D721Med (cell line): Measurements from ENCODE around the gene ATP6V0B.

Experiments
- DNase-seq: peaks from one replicate; pipeline ENCODE4 v3.0.0; 2011; ENCODE audit warnings: low spot score; ENCODE audit not compliant: insufficient read length
- FAIRE-seq: peaks from 2 replicates; lab custom pipeline; 2011; peaks lifted over from hg19 to GRCh38; lab: Jason Lieb, UNC
- TF ChIP-seq, protein P1 (sequence below): IDR thresholded peaks from 2 replicates; pipeline ENCODE4 v1.5.1; 2012; ENCODE audit warnings: mild to moderate bottlenecking, control low read depth; ENCODE audit not compliant: insufficient read depth; ENCODE audit errors: missing control alignments

Gene ATP6V0B

DNA sequence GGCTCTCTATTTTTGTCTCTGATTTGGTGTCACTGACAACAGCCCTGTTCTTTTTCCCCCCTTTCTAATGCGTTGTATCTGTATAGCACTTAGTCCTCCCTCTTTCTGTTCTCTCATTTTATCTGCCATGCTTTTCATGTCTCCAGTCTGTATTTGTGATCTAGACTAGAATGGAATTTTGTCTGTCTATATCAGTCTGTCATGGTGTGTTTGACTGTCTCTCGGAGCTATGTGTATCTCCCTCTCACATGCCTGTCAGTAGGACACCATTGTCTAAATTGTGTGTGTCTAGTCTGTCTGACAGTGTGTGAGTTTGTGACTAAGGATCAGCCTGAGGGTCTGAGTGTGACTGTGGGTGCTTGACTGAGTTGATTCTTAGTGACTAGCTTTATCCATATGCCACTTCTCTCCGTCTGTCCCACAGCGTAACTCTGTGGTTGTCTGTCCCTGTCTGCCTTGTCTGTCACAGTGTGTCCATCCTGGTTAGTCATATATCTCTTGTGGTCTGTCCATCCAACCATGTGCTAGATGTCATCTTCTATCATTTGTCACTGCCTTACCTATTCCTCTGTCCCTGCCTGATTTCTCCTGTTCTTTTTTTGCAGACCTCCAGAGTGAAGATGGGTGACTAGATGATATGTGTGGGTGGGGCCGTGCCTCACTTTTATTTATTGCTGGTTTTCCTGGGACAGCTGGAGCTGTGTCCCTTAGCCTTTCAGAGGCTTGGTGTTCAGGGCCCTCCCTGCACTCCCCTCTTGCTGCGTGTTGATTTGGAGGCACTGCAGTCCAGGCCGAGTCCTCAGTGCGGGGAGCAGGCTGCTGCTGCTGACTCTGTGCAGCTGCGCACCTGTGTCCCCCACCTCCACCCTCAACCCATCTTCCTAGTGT, 2.9 kb downstream of the ATP6V0B start:
- DNase-seq, result no peak
- no peak for FAIRE-seq
- TF ChIP-seq, protein P1, sequence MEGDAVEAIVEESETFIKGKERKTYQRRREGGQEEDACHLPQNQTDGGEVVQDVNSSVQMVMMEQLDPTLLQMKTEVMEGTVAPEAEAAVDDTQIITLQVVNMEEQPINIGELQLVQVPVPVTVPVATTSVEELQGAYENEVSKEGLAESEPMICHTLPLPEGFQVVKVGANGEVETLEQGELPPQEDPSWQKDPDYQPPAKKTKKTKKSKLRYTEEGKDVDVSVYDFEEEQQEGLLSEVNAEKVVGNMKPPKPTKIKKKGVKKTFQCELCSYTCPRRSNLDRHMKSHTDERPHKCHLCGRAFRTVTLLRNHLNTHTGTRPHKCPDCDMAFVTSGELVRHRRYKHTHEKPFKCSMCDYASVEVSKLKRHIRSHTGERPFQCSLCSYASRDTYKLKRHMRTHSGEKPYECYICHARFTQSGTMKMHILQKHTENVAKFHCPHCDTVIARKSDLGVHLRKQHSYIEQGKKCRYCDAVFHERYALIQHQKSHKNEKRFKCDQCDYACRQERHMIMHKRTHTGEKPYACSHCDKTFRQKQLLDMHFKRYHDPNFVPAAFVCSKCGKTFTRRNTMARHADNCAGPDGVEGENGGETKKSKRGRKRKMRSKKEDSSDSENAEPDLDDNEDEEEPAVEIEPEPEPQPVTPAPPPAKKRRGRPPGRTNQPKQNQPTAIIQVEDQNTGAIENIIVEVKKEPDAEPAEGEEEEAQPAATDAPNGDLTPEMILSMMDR, result no peak

GRCh38 chr1:43978264-43978550, 3.4 kb downstream of the ATP6V0B start:
- FAIRE-seq (no peak), DNase-seq (no peak)

DNA sequence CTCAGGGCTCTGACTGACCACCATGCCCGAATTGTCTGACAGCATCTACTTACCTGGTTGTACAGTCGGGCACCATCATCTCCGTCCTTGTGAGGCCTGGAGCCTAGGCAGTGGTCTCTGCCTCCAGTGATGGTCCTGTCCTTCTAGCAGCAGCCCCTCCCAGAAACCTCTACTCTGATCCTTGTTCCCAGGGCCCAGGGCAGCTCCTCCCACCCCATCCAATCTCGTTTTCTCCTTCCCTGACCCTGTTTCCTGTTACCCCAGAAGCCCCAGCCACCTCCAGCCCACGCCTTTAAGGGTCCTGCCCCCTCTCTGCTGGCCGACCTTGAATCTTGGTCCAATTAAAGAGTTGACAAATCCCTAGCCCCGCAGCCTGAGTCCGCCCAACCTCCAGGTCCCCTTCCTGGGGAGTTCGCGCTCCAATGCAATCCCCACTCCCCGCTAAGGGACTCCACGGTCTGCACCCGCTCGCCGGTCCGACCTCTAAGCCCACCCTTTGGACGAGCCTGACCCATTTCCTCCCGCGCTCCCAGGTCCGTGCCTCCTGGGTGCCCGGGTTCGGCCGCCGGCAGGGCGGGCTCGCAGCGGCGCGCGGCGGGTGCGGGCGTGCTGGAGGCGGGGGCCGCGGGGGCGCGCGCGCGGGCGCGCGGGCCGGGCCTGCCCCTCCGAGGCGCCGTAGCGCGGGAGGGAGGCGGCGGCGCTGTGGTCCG, 3.9 kb downstream of the ATP6V0B start, which contains the start of gene B4GALT2:
Gene B4GALT2 (plus strand): TSS at position 660 of the 710 bp plus-strand sequence. CDS start 1,951 bp downstream, outside the sequence.
- TF ChIP-seq, protein P1, result no peak
- FAIRE-seq (no peak), DNase-seq (peak; percentile 97)

More at GRCh38 chr1:43978264-43978550, 3.4 kb downstream of the ATP6V0B start:
- TF ChIP-seq, protein P1, result no peak

DNA sequence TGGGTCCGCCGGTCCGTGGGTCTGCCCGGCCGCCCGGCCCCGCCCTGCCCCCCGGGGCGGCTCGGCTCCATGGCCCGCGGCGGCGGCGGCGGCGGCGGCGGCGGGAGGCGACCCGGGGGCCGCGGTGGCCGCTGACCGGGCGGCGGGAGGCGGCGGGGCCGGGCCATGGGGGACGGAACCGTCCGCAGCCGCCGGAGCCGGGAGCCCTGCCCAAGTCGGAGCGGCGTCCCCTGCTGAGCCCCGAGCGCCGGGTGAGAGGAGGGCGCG, 4.4 kb downstream of the ATP6V0B start:
- FAIRE-seq (no peak), DNase-seq (no peak)
- TF ChIP-seq, protein P1, result no peak

DNA sequence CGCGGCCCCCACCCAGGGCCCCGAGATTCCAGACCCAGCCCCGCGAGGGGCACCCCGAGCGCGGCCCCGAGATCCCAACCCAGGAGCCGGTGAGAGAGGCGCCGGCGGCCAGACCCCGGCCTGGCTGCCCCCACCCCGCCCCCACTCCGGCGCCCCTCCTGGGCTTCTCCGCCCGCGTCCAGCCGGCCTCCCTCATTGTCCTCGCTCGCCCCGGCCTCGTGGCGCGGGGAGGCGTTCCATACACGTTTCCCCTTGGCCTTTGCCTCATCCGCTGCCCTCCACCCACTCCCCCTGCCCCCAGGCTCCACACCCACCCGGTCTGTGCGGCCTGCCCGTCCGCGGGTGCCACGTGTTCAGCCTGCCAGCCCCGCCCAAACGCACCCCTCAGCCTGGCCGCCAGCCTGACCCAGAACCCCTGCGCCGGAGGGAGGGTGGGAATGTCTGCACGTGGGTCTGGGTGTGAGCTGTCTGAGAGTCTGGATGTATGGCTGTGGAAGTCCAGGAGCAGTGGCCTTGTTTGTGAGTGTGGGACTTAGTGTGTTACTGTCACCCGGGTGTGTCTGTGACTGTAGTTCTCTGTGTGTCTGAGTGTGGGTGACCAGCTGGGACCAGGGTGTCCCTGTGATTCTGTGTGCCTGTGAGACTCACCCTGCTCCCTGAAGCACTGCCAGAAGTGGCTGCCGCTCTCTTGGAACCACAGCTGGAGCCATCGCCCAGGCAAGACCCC, 4.9 kb downstream of the ATP6V0B start:
- TF ChIP-seq, protein P1, result no peak
- no peak for FAIRE-seq
- DNase-seq, result peak; percentile 48

- FAIRE-seq (no peak), DNase-seq (no peak)
- TF ChIP-seq, protein P1, result no peak
Observed at GRCh38 chr1:43980255-43981134, 5.7 kb downstream of the ATP6V0B start.
